Measurements from ENCODE around the gene B4GALT4. TPM values are rescaled to one million over a fixed set of nuclear protein-coding genes. Genes with fewer than 3 reads are reported as not detected.

Gene B4GALT4
- total RNA-seq, 1 experiment from 2014 or later = 18.3 TPM

DNA sequence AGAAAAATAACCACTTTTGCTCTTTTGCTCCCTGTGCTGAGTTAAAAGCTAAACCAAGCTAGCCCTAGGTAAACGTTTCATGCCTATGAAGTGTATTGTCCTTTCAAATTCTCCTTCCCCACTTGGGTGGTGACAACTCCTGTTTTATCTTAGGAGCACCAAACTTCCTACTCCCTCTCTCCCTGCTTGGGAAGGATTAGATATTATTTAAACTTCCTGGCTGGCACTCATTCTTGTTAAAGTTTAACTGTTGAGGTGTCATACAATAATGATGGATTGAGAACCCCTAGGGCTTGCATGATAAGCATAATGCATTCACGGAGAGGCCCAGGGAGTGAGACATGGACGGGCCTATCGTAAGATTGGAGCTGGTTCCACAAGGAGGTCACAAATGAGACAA, 29.5 kb downstream of the B4GALT4 start:
- CTCF ChIA-PET = interaction anchor here (1.0 to 1.3 kb wide), 4 partner anchors 19 to 327 kb away, joined by 3 to 6 read pairs (median 4); no protein-coding TSS in a partner anchor
- peaks cover 51% of the 10 kb centered on the region for H3K36me3 Mint-ChIP-seq (ENCODE audit: insufficient read depth, unreplicated experiment)
- H3K4me1 Mint-ChIP-seq (ENCODE audit: insufficient read depth, unreplicated experiment) = peaks cover 14% of the 10 kb centered on the region
- TF ChIP-seq, protein P1, sequence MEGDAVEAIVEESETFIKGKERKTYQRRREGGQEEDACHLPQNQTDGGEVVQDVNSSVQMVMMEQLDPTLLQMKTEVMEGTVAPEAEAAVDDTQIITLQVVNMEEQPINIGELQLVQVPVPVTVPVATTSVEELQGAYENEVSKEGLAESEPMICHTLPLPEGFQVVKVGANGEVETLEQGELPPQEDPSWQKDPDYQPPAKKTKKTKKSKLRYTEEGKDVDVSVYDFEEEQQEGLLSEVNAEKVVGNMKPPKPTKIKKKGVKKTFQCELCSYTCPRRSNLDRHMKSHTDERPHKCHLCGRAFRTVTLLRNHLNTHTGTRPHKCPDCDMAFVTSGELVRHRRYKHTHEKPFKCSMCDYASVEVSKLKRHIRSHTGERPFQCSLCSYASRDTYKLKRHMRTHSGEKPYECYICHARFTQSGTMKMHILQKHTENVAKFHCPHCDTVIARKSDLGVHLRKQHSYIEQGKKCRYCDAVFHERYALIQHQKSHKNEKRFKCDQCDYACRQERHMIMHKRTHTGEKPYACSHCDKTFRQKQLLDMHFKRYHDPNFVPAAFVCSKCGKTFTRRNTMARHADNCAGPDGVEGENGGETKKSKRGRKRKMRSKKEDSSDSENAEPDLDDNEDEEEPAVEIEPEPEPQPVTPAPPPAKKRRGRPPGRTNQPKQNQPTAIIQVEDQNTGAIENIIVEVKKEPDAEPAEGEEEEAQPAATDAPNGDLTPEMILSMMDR (IDR thresholded peaks at IDR 0.05; ENCODE audit: unreplicated experiment) = no peak
- H3K4me3 Mint-ChIP-seq (ENCODE audit: unreplicated experiment) = no peak overlapping the region
- no peak for DNase-seq (ENCODE audit: unreplicated experiment)
- intact Hi-C loops (cut with micrococcal nuclease) = no loop called here
- POLR2A ChIA-PET = interaction anchor here (1.9 kb wide), 1 partner anchor 30 kb away, joined by 7 read pairs; the partner anchor contains the start of gene B4GALT4
- H3K9me3 Mint-ChIP-seq (ENCODE audit: unreplicated experiment) = no peaks in the 10 kb centered on the region
- no peak overlapping the region for H3K27ac Mint-ChIP-seq (ENCODE audit: low read depth, unreplicated experiment)
- BruUV-seq (replicated peaks) = no TSS peak
- H3K27me3 Mint-ChIP-seq (ENCODE audit: insufficient read depth, unreplicated experiment) = no peaks in the 10 kb centered on the region

DNA sequence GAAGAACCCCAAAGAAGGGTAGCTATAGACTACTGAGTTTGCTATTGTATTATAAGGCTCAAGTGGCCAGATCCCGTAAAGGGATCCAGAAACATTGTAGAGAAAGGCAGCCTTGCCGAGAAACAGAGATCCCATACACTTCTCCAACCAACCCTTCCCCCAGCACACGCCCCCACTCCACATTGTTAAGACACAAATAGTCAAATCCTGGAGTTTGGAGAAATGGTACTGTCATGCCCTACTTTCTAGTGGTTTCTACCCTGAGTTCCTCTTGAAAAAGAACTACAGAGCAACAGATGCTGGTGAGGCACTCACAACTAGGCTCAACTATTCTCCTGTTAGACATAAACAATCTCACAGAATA, 33.2 kb downstream of the B4GALT4 start:
- no peaks in the 10 kb centered on the region for H3K9me3 Mint-ChIP-seq (ENCODE audit: unreplicated experiment)
- POLR2A ChIA-PET = interaction anchor here (0.7 to 1.9 kb wide), 11 partner anchors 9 to 426 kb away, joined by 3 to 9 read pairs (median 3); partner anchors contain the start of gene B4GALT4
- peaks cover 14% of the 10 kb centered on the region for H3K36me3 Mint-ChIP-seq (ENCODE audit: insufficient read depth, unreplicated experiment)
- intact Hi-C loops (cut with micrococcal nuclease) = no loop called here
- TF ChIP-seq, protein P1 (IDR thresholded peaks at IDR 0.05; ENCODE audit: unreplicated experiment) = no peak
- no peak overlapping the region for H3K4me3 Mint-ChIP-seq (ENCODE audit: unreplicated experiment)
- H3K4me1 Mint-ChIP-seq (ENCODE audit: insufficient read depth, unreplicated experiment) = peaks cover 22% of the 10 kb centered on the region
- CTCF ChIA-PET = interaction anchor here (0.6 to 2.6 kb wide), 11 partner anchors 15 to 322 kb away, joined by 3 to 28 read pairs (median 4); partner anchors contain the start of genes B4GALT4, POGLUT1 and TEX55
- DNase-seq (ENCODE audit: unreplicated experiment) = no peak
- BruUV-seq (replicated peaks) = no TSS peak
- H3K27me3 Mint-ChIP-seq (ENCODE audit: insufficient read depth, unreplicated experiment) = no peaks in the 10 kb centered on the region
- H3K27ac Mint-ChIP-seq (ENCODE audit: low read depth, unreplicated experiment) = peak overlapping the region; percentile 72

DNA sequence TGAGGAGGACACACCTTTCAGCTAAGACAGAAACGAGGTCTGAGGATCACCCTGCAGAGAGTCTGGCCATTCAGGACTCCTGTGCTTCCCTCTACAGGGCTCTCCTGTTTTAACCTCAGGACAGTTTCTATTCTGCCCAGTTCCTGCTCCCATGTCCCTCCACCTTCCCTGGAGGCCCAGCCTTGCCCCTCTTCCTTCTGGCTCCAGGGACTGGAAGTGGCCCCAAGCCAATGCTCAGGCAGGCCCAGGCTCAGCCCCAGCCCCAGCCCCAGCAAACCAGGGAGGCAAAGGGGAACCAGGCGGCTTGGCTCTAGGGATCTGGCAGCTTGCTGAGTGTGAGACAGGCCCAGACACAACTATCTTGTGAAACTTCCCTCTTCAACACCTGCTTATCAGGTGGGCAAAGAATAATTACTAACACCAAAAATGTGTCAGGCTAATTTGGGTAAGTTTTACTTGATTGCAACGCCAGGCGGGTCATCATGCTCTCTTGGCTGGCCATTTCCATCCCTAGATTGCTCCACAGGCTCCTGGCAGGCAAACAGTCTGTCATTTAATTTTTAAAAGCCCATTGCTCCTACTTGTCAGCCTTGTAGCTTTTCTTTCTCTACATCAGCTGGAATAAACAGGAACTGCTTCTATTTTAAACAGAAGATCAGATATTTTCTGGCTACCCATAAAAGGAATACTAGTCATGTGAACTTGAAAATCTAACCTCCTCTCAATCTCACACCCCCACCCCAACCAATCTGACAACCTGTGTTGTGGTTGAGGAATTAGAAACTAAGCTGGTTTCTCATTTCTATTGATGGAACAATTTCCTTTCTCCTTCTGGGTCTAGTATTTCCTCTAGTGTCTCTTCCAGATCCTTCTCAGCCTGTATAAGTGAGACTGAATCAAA, 33.8 kb downstream of the B4GALT4 start:
- DNase-seq (ENCODE audit: unreplicated experiment) = peak; percentile 72
- H3K27ac Mint-ChIP-seq (ENCODE audit: low read depth, unreplicated experiment) = peak overlapping the region; percentile 72
- CTCF ChIA-PET = interaction anchor here (0.6 to 2.6 kb wide), 14 partner anchors 10 to 474 kb away, joined by 3 to 28 read pairs (median 4); partner anchors contain the start of genes B4GALT4, POGLUT1 and TEX55
- no peaks in the 10 kb centered on the region for H3K27me3 Mint-ChIP-seq (ENCODE audit: insufficient read depth, unreplicated experiment)
- TF ChIP-seq, protein P1 (IDR thresholded peaks at IDR 0.05; ENCODE audit: unreplicated experiment) = no peak
- H3K9me3 Mint-ChIP-seq (ENCODE audit: unreplicated experiment) = no peaks in the 10 kb centered on the region
- POLR2A ChIA-PET = interaction anchor here (0.7 to 1.9 kb wide), 13 partner anchors 9 to 582 kb away, joined by 3 to 9 read pairs (median 3); partner anchors contain the start of gene B4GALT4
- no peak overlapping the region for H3K4me3 Mint-ChIP-seq (ENCODE audit: unreplicated experiment)
- intact Hi-C loops (cut with micrococcal nuclease) = loop anchor here (1.0 kb wide), 1 partner anchor 62 kb away; no protein-coding TSS in a partner anchor
- peaks cover 22% of the 10 kb centered on the region for H3K4me1 Mint-ChIP-seq (ENCODE audit: insufficient read depth, unreplicated experiment)
- H3K36me3 Mint-ChIP-seq (ENCODE audit: insufficient read depth, unreplicated experiment) = peaks cover 12% of the 10 kb centered on the region
- BruUV-seq (replicated peaks) = no TSS peak

DNA sequence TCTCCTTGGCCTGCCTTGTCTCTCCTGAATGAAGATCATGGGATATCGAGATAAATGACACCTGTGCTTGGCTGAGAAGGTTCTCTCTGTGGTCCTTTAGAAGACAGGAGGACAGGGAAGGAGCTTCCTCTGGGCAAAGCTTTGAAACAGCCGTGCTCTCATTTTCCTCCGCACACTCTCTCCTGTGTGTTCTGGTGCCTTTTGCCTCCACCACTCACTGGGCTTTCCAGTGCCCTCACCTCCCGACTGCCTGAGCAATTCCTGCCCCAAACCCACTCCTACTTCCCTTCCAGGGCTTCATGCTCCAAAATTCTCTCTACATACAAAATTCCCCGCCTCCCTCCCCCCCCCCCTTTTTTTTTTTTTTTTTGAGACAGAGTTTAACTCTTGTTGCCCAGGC, 35.0 kb downstream of the B4GALT4 start:
- Mint-ChIP-seq H3K36me3 (ENCODE audit: insufficient read depth, unreplicated experiment) (peaks cover 12% of the 10 kb centered on the region), H3K27ac (ENCODE audit: low read depth, unreplicated experiment) (no peak overlapping the region), H3K4me1 (ENCODE audit: insufficient read depth, unreplicated experiment) (peaks cover 22% of the 10 kb centered on the region), H3K9me3 (ENCODE audit: unreplicated experiment) (no peaks in the 10 kb centered on the region), H3K4me3 (ENCODE audit: unreplicated experiment) (no peak overlapping the region), H3K27me3 (ENCODE audit: insufficient read depth, unreplicated experiment) (no peaks in the 10 kb centered on the region)
- intact Hi-C loops (cut with micrococcal nuclease) = loop anchor here (1.0 kb wide), 1 partner anchor 60 kb away; no protein-coding TSS in a partner anchor
- POLR2A ChIA-PET = interaction anchor here (0.9 to 1.8 kb wide), 2 partner anchors 21 to 35 kb away, joined by 3 to 4 read pairs; partner anchors contain the start of gene B4GALT4
- BruUV-seq (replicated peaks) = no TSS peak
- TF ChIP-seq, protein P1 (IDR thresholded peaks at IDR 0.05; ENCODE audit: unreplicated experiment) = no peak
- CTCF ChIA-PET = interaction anchor here (0.6 to 2.3 kb wide), 5 partner anchors 13 to 475 kb away, joined by 3 to 28 read pairs (median 8); partner anchors contain the start of gene TEX55
- DNase-seq (ENCODE audit: unreplicated experiment) = no peak

All from MCF 10A (cell line).